MM.1S (cell line): ENCODE data around the gene CDH4.

Experiments
- DNase-seq: peaks from one replicate; pipeline ENCODE4 v3.0.0-alpha.2; 2015
- H2AFZ ChIP-seq: fragments of 300-600 bp; sonication (generic); 2 replicates; pipeline ENCODE4 v1.6.0; 2016; ENCODE audit warnings: antibody characterized with exemption, low read length
- H3F3A ChIP-seq: fragments of 300-600 bp; sonication (generic); 2 replicates; pipeline ENCODE4 v1.6.1; 2016; ENCODE audit warnings: mild to moderate bottlenecking, antibody characterized with exemption, low read length, moderate library complexity, mixed read lengths; ENCODE audit not compliant: insufficient read depth
- H3K27ac ChIP-seq: fragments of 300-600 bp; sonication (generic); 2 replicates; pipeline ENCODE4 v1.5.1; 2016; ENCODE audit warnings: mild to moderate bottlenecking, low read length
- H3K27me3 ChIP-seq: fragments of 300-600 bp; sonication (generic); replicated peaks from 2 replicates; pipeline ENCODE4 v1.6.0; 2016; ENCODE audit warnings: low read length; ENCODE audit not compliant: insufficient read depth
- H3K36me3 ChIP-seq: fragments of 300-600 bp; sonication (generic); replicated peaks from 2 replicates; pipeline ENCODE4 v1.6.1; 2016; ENCODE audit warnings: mild to moderate bottlenecking, low read length, mixed read lengths; ENCODE audit not compliant: insufficient read depth
- H3K4me1 ChIP-seq: fragments of 300-600 bp; sonication (generic); 2 replicates; pipeline ENCODE4 v1.6.1; 2016; ENCODE audit warnings: low read length, mixed read lengths
- H3K4me2 ChIP-seq: fragments of 300-600 bp; sonication (generic); 2 replicates; pipeline ENCODE4 v1.6.0; 2016; ENCODE audit warnings: low read depth, low read length
- H3K4me3 ChIP-seq: fragments of 300-600 bp; sonication (generic); 2 replicates; pipeline ENCODE4 v1.5.1; 2016; ENCODE audit warnings: low read length, mixed read lengths
- H3K79me2 ChIP-seq: fragments of 300-600 bp; sonication (generic); 2 replicates; pipeline ENCODE4 v1.6.1; 2016; ENCODE audit warnings: mixed run types, low read length, mixed read lengths
- H3K9ac ChIP-seq: fragments of 300-600 bp; sonication (generic); 2 replicates; pipeline ENCODE4 v1.6.1; 2016; ENCODE audit warnings: low read length, mixed read lengths
- H3K9me2 ChIP-seq: fragments of 300-600 bp; sonication (generic); replicated peaks from 2 replicates; pipeline ENCODE4 v1.6.1; 2016; ENCODE audit warnings: mild to moderate bottlenecking, low read length, mixed read lengths; ENCODE audit not compliant: insufficient read depth
- H3K9me3 ChIP-seq: fragments of 300-600 bp; sonication (generic); replicated peaks from 2 replicates; pipeline ENCODE4 v1.6.1; 2016; ENCODE audit warnings: mild to moderate bottlenecking, low read length, mixed read lengths; ENCODE audit not compliant: insufficient read depth
- H4K20me1 ChIP-seq: fragments of 300-600 bp; sonication (generic); 2 replicates; pipeline ENCODE4 v1.6.1; 2016; ENCODE audit warnings: mild to moderate bottlenecking, low read length, moderate library complexity, mixed read lengths; ENCODE audit not compliant: insufficient read depth
- CTCF ChIP-seq: fragments of 300-600 bp; sonication (generic); IDR thresholded peaks from 2 replicates; pipeline ENCODE4 v1.5.1; 2016; ENCODE audit warnings: antibody characterized with exemption, low read length, mixed read lengths
- EZH2 ChIP-seq: fragments of 300-600 bp; sonication (generic); optimal IDR thresholded peaks from 2 replicates; pipeline ENCODE3; 2017; ENCODE audit warnings: low read depth, mild to moderate bottlenecking, antibody characterized with exemption, low read length, mixed read lengths
- EZH2phosphoT487 ChIP-seq: fragments of 300-600 bp; sonication (generic); IDR thresholded peaks from 2 replicates; pipeline ENCODE4 v1.6.1; 2018; ENCODE audit warnings: antibody characterized with exemption, low read length

CDH4 gene

GRCh38 chr20:61380545-61380915 is 128.5 kb downstream of the CDH4 start:
- Histone ChIP-seq H4K20me1 (no peaks in the 10 kb centered on the region), H2AFZ (no peak overlapping the region), H3K27ac (no peak overlapping the region), H3K4me3 (no peak overlapping the region), H3K27me3 (peaks cover 53% of the 10 kb centered on the region), H3K4me2 (no peak overlapping the region), H3K79me2 (no peaks in the 10 kb centered on the region), H3F3A (no peaks in the 10 kb centered on the region), H3K9me3 (no peaks in the 10 kb centered on the region), H3K9ac (no peak overlapping the region), H3K4me1 (no peaks in the 10 kb centered on the region), H3K9me2 (no peaks in the 10 kb centered on the region), H3K36me3 (no peaks in the 10 kb centered on the region)
- TF ChIP-seq EZH2phosphoT487 (no peak), EZH2 (no peak), CTCF (no peak)
- no peak for DNase-seq

DNA sequence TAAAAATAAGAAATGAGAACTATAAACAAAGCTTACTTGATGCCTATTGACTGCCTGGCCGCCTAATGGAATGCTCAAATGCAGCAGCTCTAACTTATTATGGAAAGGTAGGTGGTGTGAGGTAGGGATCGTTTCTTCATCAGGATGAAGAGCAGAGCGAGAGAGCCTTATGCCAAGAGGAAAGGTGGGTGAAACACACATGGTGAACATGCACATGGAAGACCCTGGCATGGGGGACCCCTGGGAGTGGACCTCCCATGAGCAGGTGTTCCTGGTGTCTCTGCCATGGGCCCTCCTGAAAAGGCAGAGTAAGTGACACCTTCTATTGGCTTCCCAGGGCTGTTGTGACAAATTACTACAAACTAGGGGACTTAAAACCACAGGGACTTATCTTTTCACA is 130.1 kb downstream of the CDH4 start:
- Histone ChIP-seq H3K4me1 (no peaks in the 10 kb centered on the region), H3K27me3 (peaks cover 57% of the 10 kb centered on the region), H3F3A (no peaks in the 10 kb centered on the region), H3K4me2 (no peak overlapping the region), H3K4me3 (no peak overlapping the region), H3K27ac (no peak overlapping the region), H3K36me3 (no peaks in the 10 kb centered on the region), H2AFZ (no peak overlapping the region), H4K20me1 (no peaks in the 10 kb centered on the region), H3K9me2 (no peaks in the 10 kb centered on the region), H3K79me2 (no peaks in the 10 kb centered on the region), H3K9ac (no peak overlapping the region), H3K9me3 (no peaks in the 10 kb centered on the region)
- no peak for DNase-seq
- no peak for TF ChIP-seq CTCF
- no peak for TF ChIP-seq EZH2
- no peak for TF ChIP-seq EZH2phosphoT487

DNA sequence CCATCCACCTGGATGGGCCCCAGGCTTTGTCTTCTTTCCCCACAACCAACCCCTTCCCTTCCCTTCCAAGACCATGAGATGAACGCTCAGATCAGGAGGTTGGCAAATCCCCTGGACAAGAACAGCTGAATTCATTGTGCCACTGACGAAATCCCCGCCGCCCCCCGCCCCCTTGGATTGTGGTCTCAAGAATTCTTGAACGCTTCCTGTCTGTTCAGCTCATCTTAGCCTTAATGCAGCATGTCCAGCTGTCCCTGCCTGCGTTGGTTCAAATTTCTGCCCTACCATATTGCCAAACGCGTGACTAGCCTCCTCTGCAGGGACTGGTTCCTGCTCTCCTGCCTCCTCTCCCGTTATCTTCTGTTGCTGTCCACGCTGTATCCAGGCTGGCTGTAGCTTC is 133.2 kb downstream of the CDH4 start:
- DNase-seq: no peak
- Histone ChIP-seq H3F3A (no peaks in the 10 kb centered on the region), H3K4me2 (no peak overlapping the region), H3K79me2 (no peaks in the 10 kb centered on the region), H3K4me3 (no peak overlapping the region), H3K9me2 (no peaks in the 10 kb centered on the region), H4K20me1 (no peaks in the 10 kb centered on the region), H3K27ac (no peak overlapping the region), H3K9ac (no peak overlapping the region), H2AFZ (no peak overlapping the region), H3K4me1 (no peaks in the 10 kb centered on the region), H3K27me3 (peaks cover 42% of the 10 kb centered on the region), H3K36me3 (no peaks in the 10 kb centered on the region), H3K9me3 (no peaks in the 10 kb centered on the region)
- TF ChIP-seq EZH2phosphoT487 (no peak), CTCF (no peak), EZH2 (no peak)

DNA sequence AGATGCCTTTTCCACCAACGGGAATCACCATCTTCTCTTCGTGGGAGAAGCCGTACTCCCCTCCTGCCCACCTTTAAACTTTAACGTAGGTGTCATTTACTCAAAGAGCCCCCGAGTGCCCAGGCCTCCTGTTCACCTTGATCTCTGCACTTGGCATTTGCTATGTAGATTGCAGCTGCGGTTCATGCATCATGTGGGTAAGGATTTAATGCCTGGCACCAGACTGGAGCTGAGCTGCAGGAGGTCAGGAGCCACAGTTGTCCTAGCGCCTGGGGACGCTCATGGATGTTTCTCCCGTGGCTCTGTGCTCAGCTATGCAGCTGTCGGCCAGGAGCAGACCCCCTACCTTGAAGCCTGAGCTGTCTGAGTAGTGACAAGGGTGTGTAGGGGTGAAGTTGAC is 133.7 kb downstream of the CDH4 start:
- no peak overlapping the region for H2AFZ ChIP-seq
- no peaks in the 10 kb centered on the region for H3K9me3 ChIP-seq
- H3K9ac ChIP-seq: no peak overlapping the region
- H3K27ac ChIP-seq: no peak overlapping the region
- H3K9me2 ChIP-seq: no peaks in the 10 kb centered on the region
- TF ChIP-seq EZH2phosphoT487 (no peak), EZH2 (no peak), CTCF (no peak)
- no peaks in the 10 kb centered on the region for H3F3A ChIP-seq
- H3K27me3 ChIP-seq: peaks cover 38% of the 10 kb centered on the region
- no peaks in the 10 kb centered on the region for H3K36me3 ChIP-seq
- no peak overlapping the region for H3K4me2 ChIP-seq
- no peak overlapping the region for H3K4me3 ChIP-seq
- no peaks in the 10 kb centered on the region for H4K20me1 ChIP-seq
- H3K4me1 ChIP-seq: no peaks in the 10 kb centered on the region
- H3K79me2 ChIP-seq: no peaks in the 10 kb centered on the region
- DNase-seq: no peak
